Renal cortical epithelial cell (primary cell): ENCODE data around the gene BIN1. TPM values are rescaled to one million over a fixed set of nuclear protein-coding genes. Genes with fewer than 3 reads are reported as not detected.
A peak's percentile ranks its signal among the peaks of the same experiment; 100 is the strongest.

Experiments used
- DNase-seq: peaks from one replicate; pipeline ENCODE4 v3.0.0-alpha.2; 2011; ENCODE audit warnings: low read depth
- total RNA-seq: library from RNA; depleted of rRNA; stranded (reverse); fragments of >200 nt; gene quantifications from 2 replicates; pipeline ENCODE4 v1.2.3, GENCODE V29; 2014

The BIN1 gene
- total RNA-seq, 1 donor from 2014 or later = 201 TPM

DNA sequence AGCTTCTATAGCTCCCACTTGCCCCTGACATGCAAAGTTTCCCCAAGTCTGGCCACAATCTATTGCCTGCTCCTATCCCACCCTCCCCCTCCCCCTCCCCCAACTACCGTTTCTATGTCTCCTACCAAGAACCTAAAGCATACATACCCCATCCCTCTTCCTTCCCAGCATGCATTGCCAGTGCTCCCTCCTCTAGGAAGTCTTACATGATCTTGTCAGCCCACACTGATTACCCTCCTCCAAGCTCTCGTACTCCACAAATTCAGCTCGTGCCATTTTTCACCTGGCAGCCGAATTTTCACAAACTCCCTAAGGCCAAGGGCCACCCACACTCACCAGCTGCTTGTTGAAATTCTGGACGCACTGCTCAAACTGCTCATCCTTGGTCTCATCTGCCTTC is 30.7 kb downstream of the BIN1 start:
- no peak for DNase-seq

DNA sequence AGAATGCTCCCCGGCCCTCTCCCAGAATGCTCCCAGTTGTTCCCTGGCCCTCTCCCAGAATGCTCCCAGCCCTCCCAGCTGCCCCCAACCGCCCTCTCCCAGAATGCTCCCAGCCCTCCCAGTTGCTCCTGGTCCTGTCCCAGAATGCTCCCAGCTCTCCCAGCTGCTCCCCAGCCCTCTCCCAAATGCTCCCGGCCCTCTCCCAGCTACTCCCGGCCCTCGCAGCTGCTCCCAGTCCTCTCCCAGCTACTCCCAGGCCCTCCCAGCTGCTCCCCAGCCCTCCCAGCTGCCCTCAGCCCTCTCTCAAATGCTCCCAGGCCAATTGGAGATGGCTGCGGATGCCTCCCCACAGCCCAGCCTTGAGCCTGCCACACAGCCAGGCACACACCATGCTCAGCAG is 31.1 kb downstream of the BIN1 start:
- no peak for DNase-seq

DNA sequence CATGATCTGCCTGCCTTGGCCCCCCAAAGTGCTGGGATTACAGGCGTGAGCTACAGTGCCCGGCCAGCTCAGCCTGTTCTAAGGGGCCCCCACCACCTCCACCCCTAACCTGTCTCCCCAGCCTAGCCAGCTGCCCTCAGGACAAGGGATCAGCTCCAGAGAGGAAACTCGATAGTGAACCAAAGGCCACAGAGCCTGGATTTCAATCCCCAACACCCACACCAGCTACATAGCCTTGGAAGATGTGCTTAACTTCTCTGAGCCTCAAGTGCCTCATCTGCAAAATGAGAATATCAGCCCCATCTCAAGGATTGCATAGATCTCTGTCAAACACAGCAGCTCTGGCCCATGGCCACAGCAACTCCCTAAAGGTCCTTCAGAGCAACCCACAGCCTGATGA is 32.0 kb downstream of the BIN1 start:
- no peak for DNase-seq

DNA sequence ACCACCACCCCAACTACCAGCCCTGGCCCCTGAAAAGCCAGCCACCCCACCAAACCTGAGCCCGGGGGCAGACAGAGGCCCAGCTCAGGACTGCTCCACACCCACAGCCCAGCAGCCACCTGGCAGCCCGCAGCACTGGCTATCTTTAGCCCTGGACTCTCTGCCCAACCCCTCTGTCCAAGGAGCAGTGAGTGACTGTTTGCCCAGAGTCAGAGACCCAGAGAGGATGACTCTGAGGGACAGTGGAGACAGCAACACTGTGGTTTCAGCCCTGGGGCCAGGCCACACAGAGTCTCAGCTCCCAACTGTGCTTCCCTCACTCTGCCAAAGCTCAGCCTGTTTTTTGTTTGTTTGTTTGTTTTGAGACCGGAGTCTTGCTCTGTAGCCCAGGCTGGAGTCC is 32.6 kb downstream of the BIN1 start:
- no peak for DNase-seq

DNA sequence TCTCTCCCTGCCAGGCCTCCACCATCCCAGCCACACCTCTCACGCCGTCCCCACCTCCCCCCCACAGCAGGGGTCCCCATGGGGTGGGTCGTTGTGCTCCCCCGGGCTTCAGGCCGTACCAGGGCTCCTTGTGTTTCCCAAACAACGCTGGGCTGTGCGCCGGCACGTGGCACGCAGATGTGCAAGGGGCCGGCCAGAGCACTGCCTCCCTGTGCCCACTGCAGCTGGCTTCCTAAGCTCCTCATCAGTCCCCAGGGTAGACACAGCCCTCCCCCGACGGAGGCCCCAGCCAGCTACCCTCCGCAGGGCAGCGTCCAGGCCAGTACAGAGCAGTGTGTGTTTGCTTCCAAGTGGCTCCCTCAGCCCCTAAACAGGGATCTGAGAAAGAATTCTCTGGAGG is 34.0 kb downstream of the BIN1 start:
- DNase-seq = no peak

DNA sequence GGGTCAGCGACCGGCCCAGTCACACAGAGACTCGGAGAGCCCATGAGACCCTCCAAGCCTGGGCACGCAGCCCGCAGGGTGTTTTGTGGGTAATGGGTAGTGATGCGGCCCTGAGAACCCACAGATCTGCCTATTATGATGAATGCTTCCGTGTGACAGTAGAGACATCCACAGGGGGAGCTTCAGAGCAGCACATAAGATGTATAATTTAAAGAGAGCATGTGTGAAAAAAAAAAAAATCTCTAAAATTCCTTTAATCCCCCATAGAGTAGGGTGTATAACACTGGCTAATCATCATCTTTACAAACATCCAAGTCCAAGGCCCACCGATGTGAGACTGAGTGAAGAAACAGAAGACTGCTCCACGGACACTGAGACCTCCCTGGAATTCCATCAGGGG is 34.6 kb downstream of the BIN1 start:
- no peak for DNase-seq

DNA sequence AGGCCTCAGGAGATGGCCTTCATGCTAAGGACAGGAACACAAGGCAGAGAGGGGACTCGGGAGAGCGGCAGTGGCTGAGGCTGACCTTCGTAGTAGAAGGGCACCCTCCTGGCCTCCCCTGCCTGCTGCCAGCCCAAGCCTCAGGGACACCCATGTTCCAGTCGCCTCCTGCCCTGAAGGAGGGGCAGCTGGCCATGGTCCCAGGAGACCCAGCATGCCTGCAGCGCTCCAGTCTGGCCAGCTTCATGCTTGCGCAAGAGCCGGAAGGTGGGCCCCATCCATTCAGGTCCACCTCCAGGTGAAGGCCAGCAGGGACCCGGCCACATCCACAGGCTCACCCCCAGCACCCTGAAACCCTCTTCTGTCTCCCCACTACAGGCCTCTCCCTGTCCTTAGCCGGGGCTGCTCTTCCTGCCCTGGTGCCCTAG is 35.0 kb downstream of the BIN1 start:
- DNase-seq = no peak

DNA sequence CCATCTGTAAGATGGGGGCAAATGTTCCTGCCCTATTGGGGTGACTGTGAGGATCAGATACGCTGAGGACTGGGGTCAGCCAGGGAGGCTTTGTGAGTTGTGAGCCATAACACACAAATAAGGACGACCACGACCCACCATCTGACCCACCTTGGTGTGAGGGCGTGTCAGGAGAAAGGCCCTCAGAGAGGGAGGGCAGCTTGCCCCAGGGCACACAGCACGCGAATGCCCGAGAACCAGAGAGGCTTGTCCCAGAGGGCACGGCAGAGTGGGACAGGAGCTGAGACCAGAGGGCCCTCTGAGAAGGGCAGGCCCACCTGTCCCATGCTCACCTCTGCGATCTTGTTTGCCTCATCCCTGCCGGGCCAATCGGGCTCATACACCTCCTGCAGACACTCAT is 36.7 kb downstream of the BIN1 start:
- no peak for DNase-seq

DNA sequence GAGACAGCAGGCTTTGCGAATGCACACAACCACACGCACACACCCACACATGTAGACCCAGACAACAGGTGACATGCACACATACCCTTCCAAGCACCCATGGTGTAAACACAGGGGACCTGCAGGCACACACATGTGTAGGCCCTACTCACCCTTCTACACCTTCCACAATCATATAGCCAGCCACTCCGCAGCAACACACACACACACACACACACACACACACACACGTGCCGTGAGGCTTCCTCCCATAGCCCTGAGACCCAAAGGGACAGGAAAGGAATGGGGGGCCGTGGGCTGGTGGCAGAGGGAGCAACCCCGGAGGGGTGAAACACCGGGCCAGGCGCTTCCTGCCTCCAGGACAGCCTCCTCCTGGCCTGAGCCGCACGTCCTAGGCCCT is 37.4 kb downstream of the BIN1 start:
- no peak for DNase-seq

DNA sequence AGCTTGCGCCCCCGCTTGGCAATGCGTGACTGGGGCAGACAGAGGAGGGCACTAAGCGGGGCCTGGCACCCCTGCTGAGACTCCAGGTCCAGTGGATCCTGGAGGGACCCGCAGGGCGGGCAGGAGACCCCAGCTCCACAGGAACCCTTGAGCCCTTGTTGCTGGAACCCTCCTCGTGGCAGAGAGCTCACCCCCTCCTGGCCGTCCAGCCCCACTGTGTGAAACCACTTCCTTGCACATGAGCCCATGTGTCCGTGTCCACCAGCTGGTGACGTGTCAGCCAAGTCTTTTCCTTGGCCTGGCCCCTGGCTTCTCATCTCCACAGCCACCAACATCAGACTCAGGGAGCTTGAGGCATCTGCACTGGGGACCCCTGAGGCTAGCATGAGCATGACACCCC is 38.0 kb downstream of the BIN1 start:
- DNase-seq = no peak

DNA sequence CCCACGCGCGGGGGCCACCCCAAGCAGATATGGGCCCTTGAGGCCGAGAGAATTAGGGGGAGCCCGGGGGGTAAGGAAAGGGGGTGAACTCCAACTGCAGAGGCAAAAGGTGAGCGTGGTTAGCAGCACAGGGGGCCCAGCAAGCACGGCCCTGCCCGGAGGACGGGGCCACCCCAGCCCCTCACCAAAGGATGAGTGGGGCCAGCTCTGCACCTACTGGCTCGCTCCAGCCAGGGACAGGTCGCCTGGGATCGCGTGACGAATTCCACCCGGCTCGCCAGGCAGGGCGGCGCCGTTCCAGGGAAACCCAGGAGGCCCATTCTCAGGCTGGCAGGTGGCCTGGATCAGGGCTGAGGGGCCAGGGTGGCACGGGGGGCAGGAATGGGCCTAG is 38.6 kb downstream of the BIN1 start:
- DNase-seq = no peak

DNA sequence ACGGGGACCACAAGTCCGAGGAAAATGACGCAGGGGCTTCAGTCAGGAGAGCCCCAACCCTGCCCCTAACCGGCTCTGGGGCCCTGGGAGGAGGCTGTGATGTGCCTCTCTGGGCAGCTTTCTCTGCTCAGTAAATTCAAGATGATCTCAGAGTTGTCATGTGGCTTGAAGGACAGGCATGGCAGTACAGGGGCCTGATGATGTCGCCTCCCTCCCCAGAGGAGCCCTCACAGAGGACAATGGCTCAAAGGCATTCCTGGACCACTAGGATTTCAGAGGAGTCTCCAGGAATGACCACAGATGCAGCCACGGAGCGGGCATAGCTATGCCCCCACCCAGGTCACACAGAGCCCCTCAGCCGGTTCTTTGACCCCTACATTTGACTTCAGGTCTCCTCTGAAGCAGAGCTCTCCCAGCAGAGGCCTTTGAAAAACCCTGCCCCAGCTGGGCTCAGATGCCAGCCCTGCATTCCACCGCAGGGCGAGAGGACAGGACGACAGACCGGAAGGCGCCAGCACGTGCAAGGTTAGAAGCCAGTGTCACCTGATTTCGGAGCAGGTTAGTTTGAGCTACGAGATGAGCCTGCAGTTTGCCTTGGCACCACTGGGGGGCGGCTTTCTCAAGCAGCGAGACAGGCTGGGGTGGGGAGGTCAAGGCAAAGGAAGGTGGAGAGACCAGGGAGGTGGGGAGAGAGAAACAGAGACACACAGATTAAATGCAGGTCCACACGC is 39.2 kb downstream of the BIN1 start:
- peak; percentile 50 for DNase-seq

DNA sequence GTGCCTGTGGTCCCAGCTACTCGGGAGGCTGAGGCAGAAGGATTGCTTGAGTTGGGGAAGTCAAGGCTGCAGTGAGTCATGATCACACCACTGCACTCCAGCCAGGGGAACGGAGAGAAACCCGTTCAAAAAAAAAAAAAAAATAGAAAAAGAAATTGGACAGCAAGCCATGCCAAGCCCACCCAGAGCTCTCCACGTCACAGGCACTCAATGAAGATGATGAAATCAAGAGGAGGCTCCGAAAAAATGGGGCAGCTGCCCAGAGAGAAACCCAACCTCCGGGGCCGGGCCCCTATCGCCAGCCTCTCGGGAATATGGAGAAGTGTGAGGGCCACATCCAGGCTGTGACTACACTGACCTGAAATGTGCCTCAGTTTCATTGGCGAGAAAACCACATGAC is 40.0 kb downstream of the BIN1 start:
- DNase-seq = no peak

DNA sequence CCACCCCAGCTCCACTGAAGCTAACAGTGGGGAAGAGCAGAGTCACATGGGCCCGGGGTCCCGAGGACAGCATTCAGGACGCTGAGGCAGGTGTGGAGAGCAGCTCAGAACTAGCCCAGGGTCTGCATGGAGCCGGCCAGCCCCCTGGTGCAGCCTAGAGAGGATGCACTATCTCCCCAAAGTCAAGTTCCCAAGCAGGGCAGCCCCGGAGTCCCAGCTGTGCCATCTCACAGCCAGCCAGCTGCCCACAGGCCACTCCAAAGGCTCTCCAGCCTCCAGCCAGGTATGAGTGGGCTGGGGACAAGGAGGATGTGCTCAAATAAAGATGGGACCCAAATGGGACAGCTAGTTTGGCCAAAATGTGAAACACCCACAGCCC is 41.0 kb downstream of the BIN1 start:
- DNase-seq = no peak

DNA sequence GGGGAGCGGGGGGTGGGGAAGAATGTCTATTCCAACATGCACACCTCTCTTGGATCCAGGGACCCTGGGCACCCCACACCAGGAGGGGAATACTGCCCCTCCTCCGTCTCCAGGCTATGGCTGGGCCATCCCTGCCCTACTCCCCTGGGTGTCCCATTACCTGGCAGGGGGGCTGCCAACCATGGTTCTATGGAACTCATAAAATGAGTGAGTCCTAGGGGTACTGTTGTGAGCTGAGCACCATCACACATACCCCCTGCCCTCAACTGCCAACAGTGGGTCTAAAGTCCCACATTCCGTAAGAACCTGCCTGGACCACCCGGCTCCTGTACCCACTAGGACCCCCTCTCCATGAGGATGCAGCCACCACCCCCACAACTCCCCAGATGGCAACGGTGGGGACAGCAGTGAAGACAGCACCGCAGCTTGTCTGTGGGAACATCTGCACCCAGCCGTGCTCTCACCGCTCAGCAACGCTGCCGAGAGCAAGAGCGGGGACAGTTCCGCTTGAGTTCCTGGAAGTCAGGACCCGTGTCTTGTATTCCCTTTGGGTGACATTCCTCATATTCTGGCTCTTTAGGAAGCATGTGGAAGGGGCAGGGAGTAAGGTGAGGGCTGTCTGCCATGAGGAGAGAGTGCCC is 41.5 kb downstream of the BIN1 start:
- no peak for DNase-seq

DNA sequence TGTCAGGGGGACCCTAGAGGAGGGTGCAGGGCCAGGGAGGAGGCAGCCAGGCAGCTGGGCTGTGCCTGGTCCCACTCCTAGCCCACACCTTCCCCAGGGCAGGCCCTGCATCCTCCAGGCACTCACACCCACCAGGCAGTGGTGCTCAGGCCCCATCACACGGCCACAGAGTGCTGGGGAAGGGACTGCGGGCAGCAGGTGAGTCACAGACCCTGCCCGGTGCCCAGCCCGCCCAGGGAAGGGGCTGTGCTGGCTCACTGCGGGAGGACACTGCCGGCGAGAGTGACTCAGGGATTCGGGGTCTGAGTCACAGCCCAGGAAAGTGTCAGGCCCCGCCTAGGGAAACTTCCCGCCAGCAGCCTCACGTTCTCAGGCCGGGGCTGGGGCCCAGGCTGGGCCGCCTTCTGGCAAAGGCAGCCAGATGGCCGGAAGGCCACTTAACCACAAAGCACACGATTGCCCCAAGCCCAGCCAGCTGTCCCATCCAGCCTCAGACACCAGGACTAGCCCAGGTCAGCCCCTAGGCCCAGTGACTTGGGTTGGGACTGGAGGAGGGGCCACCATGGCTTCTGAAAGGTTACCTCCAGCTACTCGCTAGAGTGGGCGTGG is 42.2 kb downstream of the BIN1 start:
- peak; percentile 93 for DNase-seq

DNA sequence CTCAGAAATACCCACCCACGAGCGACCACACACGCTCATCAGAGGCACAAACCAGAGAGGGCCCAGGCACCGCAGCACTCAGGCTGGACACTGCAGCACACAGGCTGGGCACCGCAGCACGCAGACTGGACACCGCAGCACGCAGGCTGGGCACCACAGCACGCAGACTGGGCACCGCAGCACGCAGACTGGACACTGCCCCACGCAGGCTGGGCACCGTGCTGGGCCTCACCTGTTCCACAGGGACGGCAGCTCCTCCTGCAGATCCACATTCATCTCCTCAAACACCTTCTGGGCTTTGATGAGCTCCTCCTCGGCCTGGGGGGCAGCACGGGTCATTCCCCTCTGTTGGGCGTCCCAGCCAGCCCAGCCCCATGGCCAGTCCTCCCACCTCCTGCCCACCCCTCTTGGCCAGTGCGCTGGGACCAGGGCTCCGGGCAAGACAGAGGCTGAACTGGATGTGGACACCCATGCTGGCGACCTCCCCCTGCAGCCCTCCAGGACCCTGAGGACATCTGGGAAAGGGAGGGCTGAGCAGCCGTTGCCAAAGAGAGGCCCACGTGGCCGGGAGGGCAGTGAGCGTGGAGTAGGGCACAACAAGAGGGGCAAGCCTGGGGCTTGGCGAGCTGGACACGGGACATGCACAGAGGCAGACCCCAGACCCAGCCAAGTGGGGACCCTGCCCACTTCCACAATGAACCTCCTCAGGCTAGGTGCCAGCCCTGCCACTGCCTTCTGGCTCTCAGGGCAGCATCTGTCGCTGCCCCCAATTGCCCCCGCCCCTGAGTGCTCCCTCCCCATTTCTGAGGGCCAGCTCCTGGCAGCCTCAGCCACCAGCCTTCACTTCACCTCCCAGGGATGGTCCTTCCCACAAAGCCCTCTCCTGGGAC is 43.0 kb downstream of the BIN1 start:
- no peak for DNase-seq

DNA sequence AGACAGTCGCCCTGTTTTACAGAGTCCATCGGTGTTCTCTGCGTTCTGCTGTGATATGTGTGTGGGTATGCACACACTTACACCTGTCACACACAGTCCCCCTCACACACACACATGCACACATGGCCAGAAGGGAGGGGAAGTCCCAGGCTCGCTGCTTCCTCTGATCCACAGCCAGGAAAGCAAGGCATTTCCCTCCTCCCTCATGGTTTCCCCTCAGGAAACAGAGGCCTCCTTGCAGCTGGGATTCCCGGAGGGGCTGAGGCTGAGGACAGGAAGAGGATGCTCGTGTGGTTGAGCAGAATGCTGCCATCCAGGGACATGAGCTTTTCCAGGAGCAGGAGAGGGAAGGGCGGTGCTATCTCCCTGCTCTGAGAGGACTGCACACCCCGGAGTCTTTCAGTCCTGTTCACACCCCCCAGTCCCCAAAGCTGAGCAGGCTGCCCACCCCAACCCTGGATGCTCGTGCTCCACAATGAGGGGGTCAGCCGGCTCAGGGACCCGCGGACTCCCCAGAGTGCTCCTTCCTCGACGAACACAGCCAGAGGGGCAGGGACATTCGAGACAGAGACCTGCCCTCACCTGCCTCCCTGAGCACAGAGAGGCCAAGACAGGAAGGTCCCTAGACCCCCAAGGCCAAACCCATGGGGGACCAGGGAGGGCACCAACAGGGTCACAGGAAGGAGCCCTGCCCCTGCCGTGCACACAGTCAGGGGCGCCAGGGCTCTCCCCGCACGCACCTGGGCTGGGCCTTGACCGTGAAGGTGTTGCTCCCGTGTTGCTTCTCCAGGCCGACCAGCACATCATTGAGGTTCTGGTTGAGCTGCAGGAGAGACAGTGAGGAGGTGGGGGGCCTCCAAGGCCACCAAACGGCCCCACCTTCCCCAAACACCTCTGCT is 45.3 kb downstream of the BIN1 start:
- DNase-seq = no peak

DNA sequence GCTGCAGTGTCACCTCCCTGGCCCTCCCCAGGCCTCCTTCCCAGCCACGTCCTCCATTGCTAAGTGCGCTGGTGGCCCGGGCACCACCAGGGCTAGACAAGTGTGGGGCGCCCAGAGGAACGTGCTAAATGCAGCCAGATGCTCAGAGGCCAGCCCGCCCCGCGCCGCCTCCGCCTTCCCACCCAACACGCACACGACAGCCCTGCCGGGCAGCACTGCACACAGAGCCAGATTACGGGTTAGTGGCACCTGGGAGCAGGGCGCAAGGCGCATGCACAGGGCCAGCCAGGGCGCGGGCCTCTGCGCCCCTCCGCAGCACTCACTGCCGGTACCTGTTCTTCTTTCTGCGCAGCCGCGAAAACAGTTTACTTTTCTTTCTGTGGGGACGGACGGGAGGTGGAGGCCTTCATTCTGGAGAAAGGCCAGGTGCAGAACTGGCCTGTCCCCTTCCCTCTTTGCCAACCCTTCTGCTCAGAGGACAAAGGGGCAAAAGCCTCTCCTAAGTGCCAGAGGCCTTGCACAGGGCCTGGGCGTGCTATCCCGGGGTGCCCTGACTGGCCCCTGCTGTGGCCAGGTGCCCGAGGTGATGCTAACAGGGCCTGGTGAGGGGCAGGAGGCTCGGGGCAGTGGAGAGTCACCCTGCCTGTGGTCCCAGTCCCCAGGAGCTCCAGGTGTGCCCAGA is 46.5 kb downstream of the BIN1 start:
- DNase-seq = no peak

DNA sequence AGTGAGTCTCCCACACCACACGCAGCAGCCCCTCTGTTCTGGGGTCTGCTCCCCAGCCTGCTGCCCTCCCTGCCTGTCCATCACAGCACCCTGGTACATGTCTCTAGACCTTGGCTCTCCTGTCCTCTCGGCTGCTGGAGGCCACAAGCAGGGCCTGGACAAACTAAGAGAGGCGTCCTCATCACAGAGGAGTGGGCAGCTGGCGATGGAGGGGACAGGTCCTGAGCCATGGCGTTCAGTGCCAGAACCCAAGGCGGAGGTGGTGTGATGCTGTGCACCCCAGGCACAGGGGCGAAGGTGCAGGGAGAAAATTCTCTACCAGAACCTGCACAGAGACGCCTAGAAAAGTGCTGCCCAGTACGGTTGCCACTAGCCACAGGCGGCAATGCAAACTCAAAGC is 47.4 kb downstream of the BIN1 start:
- no peak for DNase-seq

DNA sequence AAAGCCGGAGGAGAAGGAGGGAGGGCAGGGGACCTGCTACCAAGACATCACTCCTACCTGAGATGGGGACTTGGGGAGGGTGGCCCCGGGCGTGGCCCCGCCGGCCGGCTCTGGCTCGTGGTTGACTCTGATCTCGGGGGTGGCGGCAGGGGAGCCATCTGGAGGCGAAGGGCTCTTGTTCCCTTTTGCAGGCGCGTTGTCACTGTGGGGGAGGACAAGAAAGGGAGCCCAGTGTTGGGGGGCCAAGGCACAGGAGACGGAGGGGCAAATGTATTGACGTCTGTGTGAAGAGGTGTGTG is 48.1 kb downstream of the BIN1 start:
- DNase-seq = no peak
